Adrenal gland (tissue), 5 donors: Measurements from ENCODE around the gene TOR1AIP1.

Source experiments
- POLR2A ChIP-seq, 2 donors: fragments of 450-650 bp; IDR thresholded peaks; one replicate each; pipeline ENCODE4 v1.6.1; 2017; ENCODE audit warnings: antibody characterized with exemption in 2 of 2, mild to moderate bottlenecking in 2 of 2, moderate library complexity in 1 of 2
- TF ChIP-seq, protein P1 (sequence below), 6 experiments: fragments of 450-650 bp in 4 of 6; fragments of 200-600 bp in 2 of 6; sonication (generic) in 1 of 6; IDR thresholded peaks; 1 replicate in 5 of 6; 2 replicates in 1 of 6; pipeline versions ENCODE4 v1.5.1 to v1.8.0; 2016 to 2021; ENCODE audit warnings: antibody characterized with exemption in 6 of 6, mild to moderate bottlenecking in 2 of 6, moderate library complexity in 1 of 6
- donor health status: DM: no; HTN: no; CAD: no.

DNA sequence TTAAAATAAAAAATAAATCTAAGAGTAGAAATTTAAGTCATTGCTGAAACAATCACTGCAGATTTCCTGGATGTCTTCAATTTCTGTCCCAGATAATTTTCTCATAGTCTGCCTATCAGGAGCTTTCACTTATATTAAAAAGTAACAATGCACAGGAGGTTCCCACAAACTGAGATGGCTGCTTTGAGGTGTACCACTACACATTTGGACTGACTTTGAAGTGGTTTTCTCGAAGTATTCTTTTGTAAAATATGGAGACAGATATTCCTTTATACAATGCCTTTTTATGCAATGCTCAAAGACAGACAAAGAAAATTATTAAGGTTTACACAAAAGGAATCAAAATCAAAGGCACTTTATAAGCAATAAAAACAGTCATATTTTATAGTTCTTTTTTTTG is 29.0 kb upstream of the TOR1AIP1 start:
- no peak for TF ChIP-seq POLR2A (IDR thresholded peaks at IDR 0.05)
- TF ChIP-seq, protein P1, sequence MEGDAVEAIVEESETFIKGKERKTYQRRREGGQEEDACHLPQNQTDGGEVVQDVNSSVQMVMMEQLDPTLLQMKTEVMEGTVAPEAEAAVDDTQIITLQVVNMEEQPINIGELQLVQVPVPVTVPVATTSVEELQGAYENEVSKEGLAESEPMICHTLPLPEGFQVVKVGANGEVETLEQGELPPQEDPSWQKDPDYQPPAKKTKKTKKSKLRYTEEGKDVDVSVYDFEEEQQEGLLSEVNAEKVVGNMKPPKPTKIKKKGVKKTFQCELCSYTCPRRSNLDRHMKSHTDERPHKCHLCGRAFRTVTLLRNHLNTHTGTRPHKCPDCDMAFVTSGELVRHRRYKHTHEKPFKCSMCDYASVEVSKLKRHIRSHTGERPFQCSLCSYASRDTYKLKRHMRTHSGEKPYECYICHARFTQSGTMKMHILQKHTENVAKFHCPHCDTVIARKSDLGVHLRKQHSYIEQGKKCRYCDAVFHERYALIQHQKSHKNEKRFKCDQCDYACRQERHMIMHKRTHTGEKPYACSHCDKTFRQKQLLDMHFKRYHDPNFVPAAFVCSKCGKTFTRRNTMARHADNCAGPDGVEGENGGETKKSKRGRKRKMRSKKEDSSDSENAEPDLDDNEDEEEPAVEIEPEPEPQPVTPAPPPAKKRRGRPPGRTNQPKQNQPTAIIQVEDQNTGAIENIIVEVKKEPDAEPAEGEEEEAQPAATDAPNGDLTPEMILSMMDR (IDR thresholded peaks at IDR 0.05) = no peak
